Activated T-helper 9 cell treated with anti-CD3 and anti-CD28 coated beads, Interleukin-2, amount 50 U/mL, for 16 hours (primary cell): Measurements from ENCODE around the gene IL36B.

Experiments
- DNase-seq: peaks from one replicate; pipeline ENCODE4 v3.0.0-alpha.2; 2020; ENCODE audit warnings: low read depth

The IL36B gene

DNA sequence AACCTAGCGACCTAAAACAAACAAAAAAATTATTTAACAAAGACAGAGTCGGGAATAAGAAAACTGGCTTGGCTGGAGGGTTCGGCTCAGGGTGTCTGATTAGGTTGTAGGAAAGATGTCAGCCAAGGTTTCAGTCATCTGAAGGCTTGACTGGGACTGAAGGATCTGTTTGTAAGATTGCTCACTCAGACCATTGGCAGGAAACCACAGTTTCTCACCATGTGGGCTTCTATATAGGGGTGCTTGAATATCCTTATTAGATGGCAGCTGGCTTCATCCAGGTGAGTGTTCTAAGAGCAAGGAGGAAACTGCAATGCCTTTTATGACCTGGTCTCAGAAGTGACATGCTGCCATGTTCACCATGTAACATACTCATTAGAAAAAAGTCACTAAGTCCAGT lies 999 bp upstream of the IL36B start:
- DNase-seq = no peak

DNA sequence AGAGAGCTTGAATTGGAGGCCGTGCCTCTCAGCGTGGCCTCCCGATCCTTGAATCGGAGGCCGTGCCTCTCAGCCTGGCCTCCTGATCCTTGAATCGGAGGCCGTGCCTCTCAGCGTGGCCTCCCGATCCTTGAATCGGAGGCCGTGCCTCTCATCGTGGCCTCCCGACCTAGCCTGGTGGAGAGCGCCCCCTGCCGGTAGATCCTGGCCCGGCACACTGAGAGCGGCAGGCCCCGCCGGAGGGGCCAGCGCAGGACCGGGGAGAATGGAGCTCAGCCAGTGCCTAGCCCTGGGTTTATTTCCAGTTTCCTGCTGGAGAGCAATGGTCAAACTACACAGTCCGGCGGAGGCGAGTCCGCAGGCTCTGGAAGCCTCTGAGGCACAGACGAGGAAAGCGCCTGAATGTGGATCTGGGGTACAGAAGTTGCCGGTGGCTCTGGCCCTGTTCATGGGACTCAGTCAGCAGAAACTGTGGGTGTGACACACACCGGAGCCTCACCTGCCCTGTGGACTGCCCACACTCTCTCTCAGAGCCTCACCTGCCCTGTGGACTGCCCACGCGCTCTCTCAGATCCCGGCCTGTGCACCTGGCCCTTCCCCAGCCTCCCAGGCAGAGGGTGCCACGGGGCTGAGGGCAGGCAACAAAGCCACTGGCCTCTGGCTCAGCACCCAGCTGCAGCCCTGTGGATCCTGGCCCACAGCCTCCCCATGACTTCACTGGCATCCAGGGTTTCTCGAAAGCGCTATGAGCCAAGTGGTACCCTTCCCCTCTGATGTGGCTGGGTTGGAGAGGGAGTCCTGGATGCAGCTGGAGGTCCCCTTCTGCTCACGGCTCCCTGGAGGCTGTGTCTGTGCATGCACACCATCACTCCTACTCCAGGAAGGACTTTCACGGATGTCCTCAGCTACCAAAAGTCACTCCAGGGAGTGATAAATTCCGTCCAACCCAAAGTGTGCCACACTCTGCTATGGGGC lies 1.5 kb downstream of the IL36B start:
- no peak for DNase-seq

DNA sequence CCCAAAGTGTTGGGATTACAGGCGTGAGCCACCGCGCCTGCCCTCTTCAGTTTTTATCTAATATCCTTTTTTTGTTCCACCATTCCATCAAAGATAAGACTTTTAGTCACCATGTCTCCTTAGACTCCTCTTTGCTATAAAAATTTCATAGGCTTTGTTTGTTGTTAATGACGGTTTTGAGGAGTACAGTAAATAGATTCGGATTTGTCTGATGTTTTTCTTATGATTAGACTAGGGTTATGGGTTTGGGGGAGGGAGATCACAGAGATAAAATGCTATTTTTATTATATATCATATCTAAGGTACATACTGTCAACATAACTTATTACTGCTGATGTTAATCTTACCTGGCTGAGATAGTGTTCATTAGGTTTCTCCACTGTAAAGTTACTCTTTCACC lies 6.2 kb downstream of the IL36B start:
- no peak for DNase-seq

DNA sequence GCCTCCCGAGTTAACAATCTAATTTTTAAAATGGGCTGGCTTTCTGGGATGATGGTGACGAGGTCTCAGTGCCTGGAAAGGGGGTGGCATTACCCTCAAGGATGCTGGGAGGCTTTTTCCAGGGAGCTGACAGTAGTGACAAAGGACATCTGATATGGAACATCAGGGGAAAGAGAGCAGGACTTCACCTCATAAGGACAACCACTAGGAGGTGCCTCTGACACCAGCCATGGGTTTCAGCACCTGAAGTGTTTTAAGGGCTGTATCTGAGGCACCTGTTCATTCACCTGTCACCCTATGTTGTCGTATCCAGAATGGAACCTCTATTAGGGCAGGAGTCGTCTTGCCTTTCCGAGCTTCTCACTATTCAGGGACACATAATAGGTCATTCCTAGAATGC lies 10.8 kb downstream of the IL36B start:
- DNase-seq = no peak

DNA sequence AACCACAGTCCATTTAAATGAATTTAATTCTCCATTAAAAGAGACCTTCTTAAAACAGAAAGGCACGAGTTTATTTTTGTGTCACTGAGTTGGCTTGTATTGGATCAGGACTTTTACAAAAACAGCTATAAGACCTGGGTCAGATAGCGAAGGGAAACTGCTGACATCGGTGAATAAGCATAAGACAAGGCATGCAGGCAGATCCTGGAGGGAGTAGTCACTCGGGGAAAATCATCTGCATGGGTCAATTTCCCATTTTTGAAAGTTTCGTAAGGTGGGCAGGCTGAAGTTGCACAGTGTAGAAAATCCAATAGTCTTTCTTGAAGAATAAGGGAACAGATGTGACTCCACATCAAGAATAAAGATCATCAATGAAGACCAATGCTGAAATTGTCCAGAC lies 12.9 kb downstream of the IL36B start:
- DNase-seq = no peak

DNA sequence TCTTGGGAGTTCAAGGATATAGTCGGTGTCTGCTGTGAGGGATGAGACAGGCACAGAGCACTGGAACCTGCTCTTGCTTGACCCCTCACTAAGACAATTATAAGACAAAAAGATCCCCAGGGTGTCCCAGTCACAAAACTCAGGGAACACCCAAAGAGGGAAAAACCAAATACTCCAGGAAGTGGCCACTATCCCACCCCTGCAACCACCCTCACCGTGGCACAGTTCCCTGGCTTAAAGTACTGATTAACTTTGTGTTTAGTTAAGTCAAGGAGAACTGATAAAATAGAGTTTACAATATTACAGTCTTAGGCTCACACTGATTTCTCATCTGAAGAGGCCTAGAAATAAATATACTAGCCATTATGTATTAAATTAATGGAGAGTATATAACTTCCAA lies 13.5 kb downstream of the IL36B start:
- no peak for DNase-seq

DNA sequence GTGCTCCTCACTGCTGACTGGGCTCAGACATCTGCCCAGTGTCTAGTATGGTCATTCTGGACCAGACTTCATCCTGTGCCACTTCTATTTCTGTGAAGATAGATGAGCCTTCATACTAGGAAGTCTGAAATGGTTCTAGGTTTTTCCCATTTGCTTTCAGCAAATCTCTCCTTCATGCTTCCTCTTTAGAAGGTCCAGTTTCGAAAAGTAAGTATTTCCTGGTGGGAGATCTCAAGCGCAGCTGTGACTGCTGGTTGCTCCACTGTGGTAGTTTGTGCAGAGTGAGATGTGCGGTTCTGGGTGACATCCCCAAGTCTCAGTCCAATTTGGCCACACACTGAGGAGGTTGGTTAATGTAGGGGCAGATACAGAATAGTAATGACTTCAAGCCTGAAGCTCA lies 14.4 kb downstream of the IL36B start:
- no peak for DNase-seq

DNA sequence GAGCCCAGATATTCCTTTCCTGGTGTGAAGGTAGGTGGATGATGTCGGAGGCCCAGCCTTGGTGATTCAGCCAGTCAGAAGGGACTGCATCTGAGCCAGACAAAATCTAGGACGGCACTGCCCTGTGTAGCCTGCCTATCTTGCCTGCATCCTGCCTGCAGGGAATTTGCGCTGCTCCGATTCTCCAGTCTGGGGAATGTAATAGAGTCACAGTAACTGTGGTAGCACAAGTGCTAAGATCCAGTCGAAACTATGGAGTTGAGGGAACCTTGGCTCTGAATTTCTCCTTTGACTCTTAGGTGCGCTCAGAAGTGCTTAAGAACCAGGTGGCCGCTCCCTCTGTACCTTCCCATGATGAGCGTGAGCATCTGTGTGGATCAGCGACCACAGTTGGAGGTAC lies 15.9 kb downstream of the IL36B start:
- DNase-seq = no peak

DNA sequence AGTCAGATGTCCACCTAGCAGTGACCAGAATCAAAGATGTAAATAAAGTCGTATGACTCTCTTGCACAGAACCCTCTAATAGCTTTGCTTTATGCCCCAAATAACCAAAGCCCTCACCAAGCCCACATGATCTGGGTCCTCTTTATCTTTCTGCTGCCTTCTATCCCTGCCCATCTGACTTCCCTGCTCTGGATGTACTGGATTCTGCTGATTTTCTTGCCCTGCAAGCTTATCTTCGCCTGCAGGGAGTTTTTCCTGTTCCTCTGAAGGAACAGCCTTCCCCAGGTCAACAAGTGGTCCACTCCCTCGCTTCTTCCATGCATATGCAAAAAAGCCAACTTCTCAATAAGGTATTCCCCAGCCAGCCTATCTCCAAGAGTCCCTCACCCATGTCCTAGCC lies 18.7 kb downstream of the IL36B start:
- no peak for DNase-seq

DNA sequence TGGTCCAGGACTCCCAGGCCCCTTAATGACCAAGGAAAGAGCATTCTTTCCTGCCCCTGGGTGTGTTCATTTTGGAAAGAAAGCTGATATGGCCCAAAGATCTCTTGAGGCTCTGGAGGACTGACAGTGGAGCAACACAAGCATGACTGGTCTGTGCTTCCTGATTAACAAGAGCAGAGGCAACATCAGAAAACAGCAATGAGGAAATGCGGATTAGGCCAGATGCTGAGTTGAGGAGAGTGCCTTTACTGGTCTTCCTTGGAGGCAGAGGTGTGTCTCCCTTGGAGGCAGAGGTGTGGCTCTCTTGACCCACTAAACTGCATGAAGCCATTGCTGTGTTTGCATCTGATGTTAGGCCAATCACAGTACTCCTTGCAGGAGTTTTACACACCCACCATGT lies 19.9 kb downstream of the IL36B start:
- DNase-seq = no peak

DNA sequence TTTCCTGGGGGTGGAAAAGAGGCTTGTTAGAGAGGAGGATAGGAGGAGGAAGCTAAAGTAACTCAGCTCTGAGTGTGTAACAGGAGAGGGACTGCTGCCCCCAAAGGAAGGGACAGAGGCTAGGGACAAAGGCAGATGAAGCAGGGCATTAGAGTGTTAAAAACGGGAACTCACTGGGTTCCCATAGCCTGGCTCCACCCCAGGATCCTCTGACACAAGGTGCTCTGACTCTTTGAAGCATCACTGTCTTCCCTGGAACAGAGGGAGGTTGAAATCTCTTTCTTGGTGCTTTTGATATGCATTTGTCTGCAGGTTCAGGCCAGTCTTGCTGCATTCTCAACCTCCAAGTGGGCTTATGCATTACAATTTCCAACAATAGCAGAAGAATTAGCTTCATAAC lies 24.6 kb downstream of the IL36B start:
- no peak for DNase-seq

DNA sequence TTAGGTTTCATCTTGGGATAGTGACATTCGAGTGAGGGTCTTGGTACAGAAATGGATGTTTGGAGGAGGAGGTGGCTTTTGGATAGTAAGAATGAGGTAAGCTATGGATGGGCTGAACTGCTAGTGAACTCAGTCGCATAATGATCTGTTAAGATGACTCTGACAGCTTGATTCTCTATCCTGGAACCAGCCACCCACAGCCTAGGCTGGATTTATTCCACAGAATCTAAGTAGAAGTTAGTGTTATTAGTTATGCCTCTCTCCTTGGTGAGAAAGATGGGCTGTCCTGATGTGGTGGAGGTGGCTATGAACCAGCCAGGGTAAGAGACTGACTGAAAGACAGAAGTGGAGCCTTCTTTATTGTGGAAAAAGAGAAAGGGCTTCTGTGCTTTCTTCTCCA lies 25.0 kb downstream of the IL36B start:
- no peak for DNase-seq

DNA sequence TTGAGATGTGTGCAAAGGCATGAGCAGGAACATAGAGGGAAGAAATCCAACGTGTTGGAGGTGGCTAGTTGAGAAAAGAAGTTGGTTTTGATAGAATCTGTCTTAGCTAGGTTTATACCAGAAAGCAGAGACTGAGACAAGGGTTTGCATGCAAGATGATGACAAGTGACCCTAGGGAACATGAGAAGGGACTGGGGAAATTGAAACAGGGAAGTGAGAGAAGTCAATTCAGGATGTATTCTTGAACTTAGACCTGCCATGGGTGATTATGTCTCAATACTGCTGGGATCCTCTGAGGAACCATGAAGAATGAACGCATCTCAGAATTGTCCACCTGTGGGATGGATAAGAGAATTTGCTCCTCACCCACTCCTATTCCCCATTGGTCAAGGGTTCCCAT lies 26.9 kb downstream of the IL36B start:
- DNase-seq = no peak

DNA sequence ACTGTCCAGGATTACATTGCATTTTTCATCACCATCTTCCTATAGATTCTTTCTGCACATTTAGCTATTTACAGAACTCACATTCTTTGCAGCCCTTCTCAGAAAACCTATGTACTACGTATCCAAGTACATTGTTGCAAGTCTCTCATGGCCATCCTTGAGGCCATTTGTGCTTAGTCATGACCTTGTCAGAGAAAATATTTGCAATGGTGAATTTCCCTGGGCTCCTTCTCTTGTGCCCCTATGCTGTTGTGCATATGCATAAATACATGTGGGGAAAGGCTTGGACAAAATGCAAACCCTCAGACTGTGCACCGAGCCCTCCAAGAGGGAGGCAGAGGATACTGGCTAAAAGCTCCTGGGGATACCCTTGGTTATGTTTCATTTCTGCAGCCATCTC lies 27.9 kb downstream of the IL36B start:
- DNase-seq = no peak

DNA sequence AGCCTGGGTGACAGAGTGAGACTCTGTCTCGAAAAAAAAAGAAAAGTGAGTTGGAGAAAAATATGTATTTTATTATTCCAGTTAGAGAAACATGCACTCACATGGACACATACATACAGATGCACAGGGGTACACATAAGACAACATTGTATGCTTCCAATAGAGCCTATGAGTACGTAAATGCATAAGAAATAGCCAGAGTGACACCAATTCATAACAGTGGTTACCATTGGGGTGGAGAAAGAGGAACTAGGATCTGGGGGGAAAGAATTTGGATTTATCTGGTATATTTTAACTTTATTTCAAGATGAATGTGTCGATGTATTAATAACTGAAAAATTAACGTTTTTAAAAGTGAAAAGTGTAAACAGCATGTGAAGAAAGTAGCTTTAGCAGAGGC lies 31.4 kb downstream of the IL36B start:
- DNase-seq = no peak

DNA sequence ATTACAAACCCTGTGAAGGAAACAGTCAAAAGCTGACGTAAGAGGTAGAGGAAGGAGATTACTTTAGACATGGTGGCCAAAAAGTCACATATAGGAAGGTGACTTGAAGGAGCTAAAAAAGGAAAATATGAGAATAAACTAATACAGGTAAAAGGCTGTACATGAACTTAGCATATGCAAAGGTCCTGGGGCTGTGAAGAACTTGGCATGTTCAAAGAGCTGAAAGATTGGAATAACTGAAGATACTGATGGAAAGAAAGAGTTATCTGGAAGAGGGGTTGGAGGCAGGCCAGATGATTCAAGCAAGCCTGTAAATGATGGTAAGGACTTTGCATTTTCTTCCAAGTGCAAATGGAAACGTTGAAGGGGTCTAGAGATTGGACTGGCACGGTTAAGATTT lies 34.2 kb downstream of the IL36B start:
- no peak for DNase-seq

DNA sequence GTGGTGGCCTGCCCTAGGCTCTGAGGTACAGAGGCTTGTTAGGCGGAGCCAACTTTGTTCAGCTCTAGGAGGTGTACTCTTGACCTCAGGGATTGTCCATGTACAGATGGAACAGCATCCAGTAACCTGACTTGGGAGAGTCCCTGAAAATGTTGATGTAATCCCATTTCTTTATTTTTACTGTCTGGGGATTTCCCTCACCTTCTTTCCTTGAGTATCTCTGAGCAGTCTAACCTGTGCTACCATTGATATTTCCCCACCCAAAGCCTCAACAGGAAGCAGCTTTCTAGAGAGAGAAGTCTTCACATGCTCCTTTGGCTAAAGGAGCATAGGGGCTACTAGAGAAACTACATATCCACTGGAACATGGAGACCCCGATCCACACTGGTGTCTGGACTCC lies 37.0 kb downstream of the IL36B start:
- no peak for DNase-seq

DNA sequence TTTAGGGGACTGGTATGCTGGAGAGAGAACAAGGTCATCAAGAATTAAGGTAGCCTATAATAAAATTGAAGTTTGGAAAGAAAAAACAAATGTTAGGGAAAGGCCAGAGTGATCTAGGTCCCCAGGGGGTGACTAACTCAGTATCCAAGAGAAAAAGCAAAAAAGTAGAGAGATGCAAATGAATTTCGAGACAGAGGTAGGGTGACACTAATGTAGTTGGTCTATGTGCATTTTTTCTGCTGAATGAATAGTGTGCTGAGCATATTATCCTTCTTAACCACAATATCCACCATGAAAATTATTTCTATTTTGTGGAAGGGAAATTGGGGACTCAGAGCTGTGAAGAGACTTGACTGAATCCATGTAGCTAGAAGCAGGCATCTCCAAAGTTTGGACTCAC lies 37.6 kb downstream of the IL36B start:
- no peak for DNase-seq

DNA sequence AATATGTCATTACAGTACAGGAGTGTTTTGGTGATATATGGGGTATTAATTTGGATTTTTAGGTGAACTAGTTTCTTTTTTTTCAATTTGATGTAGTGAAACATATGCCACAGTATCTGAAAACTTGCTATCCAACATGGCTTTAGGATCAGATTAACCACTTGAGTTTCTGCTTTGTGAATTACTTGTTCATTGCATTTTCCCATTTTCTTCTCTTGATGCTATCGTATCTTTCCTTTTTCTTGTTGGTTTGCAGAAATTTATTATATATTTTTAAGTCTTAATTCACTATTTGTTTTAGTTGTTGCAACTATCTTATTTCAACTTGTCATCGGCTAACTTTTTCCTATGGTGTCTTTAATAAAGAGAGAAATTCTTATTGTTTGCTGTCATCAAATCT lies 38.6 kb downstream of the IL36B start:
- DNase-seq = no peak

DNA sequence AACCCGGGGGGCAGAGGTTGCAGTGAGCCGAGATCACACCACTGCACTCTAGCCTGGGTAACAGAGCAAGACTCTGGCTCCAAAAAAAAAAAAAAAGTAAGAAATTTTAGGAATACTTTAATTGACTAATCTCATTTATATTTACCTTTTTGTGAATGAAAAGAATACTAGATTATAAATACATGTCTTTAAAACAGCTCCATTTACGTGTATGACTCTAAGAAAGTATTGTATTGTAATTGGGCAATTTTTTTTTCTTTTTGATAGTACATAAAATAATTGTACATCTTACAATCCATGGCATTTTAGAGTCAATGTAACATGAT lies 39.4 kb downstream of the IL36B start:
- no peak for DNase-seq

DNA sequence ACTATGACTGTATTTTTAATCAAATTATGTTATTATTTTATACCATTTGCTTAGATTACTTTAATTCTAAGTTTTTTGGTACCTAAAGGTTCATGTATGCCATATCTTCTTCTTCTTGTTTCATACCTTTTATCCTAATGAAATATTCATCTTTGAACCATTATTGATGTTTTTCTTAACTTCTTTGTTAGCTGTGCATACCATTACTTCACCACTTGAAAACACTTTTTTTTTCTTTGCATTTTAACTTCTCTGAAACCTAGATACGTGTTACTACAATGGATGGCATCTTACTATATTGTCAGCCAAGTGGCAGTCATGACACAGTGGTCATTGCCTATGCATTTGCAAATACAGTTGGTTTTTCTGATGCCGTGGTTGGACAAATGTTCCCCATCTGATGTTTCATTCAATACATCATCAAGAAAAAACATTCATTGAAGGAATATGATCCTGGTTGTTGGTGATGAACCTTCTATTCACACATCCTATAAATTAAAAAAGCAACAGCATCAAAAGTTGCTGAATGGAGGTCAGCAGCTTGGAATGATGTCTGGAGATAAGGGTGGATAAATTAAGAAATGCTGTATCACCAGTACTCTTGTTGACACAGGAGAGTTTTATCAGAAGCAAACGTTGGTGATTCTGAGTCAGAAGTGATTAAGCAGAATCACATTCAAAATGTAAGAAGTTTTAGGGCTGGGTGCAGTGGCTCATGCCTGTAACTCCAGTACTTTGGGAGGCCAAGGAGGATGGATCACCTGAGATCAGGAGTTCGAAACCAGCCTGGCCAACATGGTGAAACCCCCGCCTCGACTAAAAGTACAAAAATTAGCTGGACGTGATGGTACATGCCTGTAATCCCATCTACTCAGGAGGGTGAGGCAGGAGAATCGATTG lies 40.0 kb downstream of the IL36B start:
- no peak for DNase-seq

DNA sequence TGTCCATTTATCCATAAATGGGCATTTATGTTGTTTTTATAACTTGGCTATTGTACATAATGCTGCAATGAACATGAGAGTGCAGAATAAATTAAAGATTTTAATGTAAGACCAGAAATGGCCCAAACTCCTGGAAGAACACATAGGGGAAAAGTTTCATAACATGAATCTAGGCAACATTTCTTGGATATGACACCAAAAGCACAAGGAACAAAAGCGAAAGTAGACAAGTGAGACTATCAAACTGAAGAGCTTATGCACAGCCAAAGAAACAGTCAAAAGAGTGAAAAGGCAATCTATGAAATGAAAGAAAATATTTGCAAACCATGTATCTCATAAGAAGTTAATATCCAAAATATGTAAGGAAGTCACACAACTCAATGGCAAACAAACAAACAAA lies 41.6 kb downstream of the IL36B start:
- no peak for DNase-seq

DNA sequence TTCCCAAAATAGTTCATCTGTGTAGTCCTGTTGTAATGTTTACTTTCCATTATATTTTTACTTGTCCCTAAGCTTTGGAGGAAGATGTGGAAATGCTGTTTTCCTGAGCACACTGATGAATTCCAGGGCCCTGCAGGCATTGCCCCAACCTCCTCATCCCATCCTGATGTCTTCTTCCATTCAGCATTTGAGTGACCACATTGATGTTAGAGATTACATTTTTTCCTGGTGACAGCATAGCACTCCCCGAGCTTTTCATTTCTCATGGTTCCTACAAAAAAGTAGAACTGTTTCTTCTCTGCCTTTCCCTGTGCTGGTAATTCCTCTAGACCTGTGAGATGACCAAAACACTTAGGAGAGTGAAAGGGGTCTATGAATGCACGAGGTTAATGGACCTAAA lies 42.6 kb downstream of the IL36B start:
- no peak for DNase-seq
